ENCODE data around the gene CDT1. TPM values are rescaled to one million over a fixed set of nuclear protein-coding genes. Genes with fewer than 3 reads are reported as not detected.

The CDT1 gene
- total and polyA plus RNA-seq, 2 experiments from 2014 or later, result 5.1 to 5.2 TPM

DNA sequence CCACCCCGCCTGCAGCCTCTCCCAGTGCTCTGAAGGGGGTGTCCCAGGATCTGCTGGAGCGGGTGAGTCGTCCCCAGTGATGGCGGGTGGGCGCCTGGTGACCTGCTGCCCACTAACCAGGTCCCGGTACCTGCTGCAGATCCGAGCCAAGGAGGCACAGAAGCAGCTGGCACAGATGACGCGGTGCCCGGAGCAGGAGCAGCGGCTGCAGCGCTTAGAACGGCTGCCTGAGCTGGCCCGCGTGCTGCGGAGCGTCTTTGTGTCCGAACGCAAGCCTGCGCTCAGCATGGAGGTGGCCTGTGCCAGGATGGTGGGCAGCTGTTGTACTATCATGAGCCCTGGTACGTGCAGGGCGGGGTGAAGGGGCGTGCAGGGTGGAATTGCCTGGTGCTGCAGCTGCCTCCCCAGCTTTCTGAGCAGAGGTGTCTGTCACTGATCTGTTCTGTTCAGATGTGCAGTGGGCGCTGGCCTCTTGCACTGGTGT lies 3.6 kb downstream of the CDT1 start:
- no peak overlapping the region for H3K4me2 ChIP-seq
- no peaks in the 10 kb centered on the region for H3K36me3 ChIP-seq (replicated peaks; ENCODE audit: insufficient read depth, low read depth)
- no peaks in the 10 kb centered on the region for H3K27me3 ChIP-seq
- WGBS (ENCODE audit: low lambda C conversion rate, missing lambda C conversion rate), result 96% methylated on average over 24 of the region's 24 CpGs
- DNase-seq (ENCODE audit: low spot score), result no peak
- TF ChIP-seq EZH2 (IDR thresholded peaks at IDR 0.05; ENCODE audit: borderline replicate concordance) (no peak), EZH2phosphoT487 (IDR thresholded peaks at IDR 0.05; ENCODE audit: low read depth, severe bottlenecking, unreplicated experiment) (no peak)
- TF ChIP-seq, protein P1, sequence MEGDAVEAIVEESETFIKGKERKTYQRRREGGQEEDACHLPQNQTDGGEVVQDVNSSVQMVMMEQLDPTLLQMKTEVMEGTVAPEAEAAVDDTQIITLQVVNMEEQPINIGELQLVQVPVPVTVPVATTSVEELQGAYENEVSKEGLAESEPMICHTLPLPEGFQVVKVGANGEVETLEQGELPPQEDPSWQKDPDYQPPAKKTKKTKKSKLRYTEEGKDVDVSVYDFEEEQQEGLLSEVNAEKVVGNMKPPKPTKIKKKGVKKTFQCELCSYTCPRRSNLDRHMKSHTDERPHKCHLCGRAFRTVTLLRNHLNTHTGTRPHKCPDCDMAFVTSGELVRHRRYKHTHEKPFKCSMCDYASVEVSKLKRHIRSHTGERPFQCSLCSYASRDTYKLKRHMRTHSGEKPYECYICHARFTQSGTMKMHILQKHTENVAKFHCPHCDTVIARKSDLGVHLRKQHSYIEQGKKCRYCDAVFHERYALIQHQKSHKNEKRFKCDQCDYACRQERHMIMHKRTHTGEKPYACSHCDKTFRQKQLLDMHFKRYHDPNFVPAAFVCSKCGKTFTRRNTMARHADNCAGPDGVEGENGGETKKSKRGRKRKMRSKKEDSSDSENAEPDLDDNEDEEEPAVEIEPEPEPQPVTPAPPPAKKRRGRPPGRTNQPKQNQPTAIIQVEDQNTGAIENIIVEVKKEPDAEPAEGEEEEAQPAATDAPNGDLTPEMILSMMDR (IDR thresholded peaks at IDR 0.05; ENCODE audit: poor library complexity), result no peak
- peaks cover 29% of the 10 kb centered on the region for H3K79me2 ChIP-seq
- H3K9me2 ChIP-seq (replicated peaks; ENCODE audit: insufficient read depth), result no peaks in the 10 kb centered on the region
- H3K4me3 ChIP-seq, result no peak overlapping the region
- H4K20me1 ChIP-seq (ENCODE audit: insufficient read depth, poor library complexity, severe bottlenecking), result peaks cover 6% of the 10 kb centered on the region
- peaks cover 22% of the 10 kb centered on the region for H3K4me1 ChIP-seq (ENCODE audit: insufficient read depth)
- no peaks in the 10 kb centered on the region for H3K9me3 ChIP-seq (ENCODE audit: low read depth)
- no peak overlapping the region for H2AFZ ChIP-seq
- H3K27ac ChIP-seq, result no peak overlapping the region

DNA sequence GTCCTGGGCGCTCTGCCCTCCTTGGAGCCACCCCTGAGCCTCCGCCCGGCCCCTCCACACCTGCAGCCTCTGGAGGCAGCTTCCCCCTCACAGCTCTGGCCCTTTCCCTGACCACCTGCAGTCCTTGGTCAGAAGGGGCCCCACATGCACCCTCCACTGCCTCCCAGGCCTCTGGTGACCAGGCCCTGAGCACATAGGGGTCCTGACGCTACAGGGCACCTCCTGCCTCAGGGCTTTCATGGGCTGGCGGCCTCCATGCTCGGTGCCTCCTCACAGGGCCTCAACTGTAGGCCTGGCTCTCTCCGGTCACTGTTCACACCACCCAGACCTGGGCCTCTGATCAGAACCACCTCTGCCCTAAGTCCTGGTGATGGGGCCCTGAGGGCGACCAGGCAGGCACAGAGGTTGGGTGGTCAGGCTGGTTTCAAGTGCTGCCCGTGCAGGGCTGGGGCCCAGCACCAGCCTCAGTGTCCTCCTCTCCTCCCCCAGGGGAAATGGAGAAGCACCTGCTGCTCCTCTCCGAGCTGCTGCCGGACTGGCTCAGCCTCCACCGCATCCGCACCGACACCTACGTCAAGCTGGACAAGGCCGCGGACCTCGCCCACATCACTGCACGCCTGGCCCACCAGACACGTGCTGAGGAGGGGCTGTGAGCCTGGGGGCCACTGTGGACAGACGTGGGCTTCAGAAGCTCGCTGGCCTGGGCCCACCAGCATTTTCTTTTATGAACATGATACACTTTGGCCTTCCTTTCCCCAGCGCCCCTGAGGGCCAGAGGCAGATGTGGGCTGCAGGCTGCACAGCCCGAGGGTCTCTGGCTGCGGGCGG lies 4.3 kb downstream of the CDT1 start:
- no peaks in the 10 kb centered on the region for H3K27me3 ChIP-seq
- H3K9me3 ChIP-seq (ENCODE audit: low read depth), result no peaks in the 10 kb centered on the region
- H3K4me3 ChIP-seq, result no peak overlapping the region
- H3K4me2 ChIP-seq, result no peak overlapping the region
- no peaks in the 10 kb centered on the region for H3K36me3 ChIP-seq (replicated peaks; ENCODE audit: insufficient read depth, low read depth)
- H2AFZ ChIP-seq, result no peak overlapping the region
- DNase-seq (ENCODE audit: low spot score), result no peak
- TF ChIP-seq EZH2 (IDR thresholded peaks at IDR 0.05; ENCODE audit: borderline replicate concordance) (no peak), EZH2phosphoT487 (IDR thresholded peaks at IDR 0.05; ENCODE audit: low read depth, severe bottlenecking, unreplicated experiment) (no peak)
- TF ChIP-seq, protein P1 (IDR thresholded peaks at IDR 0.05; ENCODE audit: poor library complexity), result no peak
- peaks cover 29% of the 10 kb centered on the region for H3K79me2 ChIP-seq
- peaks cover 24% of the 10 kb centered on the region for H3K4me1 ChIP-seq (ENCODE audit: insufficient read depth)
- no peaks in the 10 kb centered on the region for H3K9me2 ChIP-seq (replicated peaks; ENCODE audit: insufficient read depth)
- peaks cover 6% of the 10 kb centered on the region for H4K20me1 ChIP-seq (ENCODE audit: insufficient read depth, poor library complexity, severe bottlenecking)
- no peak overlapping the region for H3K27ac ChIP-seq
- 92% methylated on average over 26 of the region's 26 CpGs for WGBS (ENCODE audit: low lambda C conversion rate, missing lambda C conversion rate)

DNA sequence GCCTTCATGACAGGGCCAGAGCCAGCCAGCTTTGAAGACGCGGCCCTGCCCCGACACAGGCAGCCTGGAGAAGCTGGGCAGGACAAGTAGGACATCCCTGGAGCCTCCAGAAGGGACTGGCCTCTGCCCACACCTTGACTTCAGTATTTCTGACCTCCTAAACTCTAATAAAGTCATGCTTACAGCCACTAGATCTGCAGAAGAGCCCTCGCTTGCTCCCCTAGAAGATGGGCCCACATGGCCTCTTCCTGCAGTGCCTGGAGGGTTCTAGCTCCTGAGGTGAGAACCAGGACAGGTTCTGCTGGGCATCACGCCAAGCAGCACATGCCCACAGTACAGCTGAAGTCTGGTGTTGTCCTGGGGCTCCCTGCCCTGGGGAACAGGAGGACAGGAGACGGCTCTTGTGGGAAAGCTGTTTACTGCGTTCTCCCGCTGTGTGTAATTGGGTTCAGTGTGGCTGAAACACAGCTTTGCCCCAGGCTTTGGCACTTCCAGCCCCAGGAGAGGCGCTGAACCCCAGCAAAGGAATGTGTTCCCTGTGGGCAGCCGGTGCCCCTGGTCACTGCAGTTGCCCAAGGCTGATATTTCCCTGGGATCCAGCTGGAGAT lies 5.6 kb downstream of the CDT1 start:
- no peak overlapping the region for H3K4me2 ChIP-seq
- no peak for DNase-seq (ENCODE audit: low spot score)
- TF ChIP-seq EZH2 (IDR thresholded peaks at IDR 0.05; ENCODE audit: borderline replicate concordance) (no peak), EZH2phosphoT487 (IDR thresholded peaks at IDR 0.05; ENCODE audit: low read depth, severe bottlenecking, unreplicated experiment) (no peak)
- TF ChIP-seq, protein P1 (IDR thresholded peaks at IDR 0.05; ENCODE audit: poor library complexity), result no peak
- no peak overlapping the region for H3K4me3 ChIP-seq
- peaks cover 6% of the 10 kb centered on the region for H4K20me1 ChIP-seq (ENCODE audit: insufficient read depth, poor library complexity, severe bottlenecking)
- no peaks in the 10 kb centered on the region for H3K36me3 ChIP-seq (replicated peaks; ENCODE audit: insufficient read depth, low read depth)
- H3K27ac ChIP-seq, result no peak overlapping the region
- H3K79me2 ChIP-seq, result peaks cover 25% of the 10 kb centered on the region
- WGBS (ENCODE audit: low lambda C conversion rate, missing lambda C conversion rate), result 86% methylated on average over 10 of the region's 10 CpGs
- no peaks in the 10 kb centered on the region for H3K9me3 ChIP-seq (ENCODE audit: low read depth)
- H2AFZ ChIP-seq, result no peak overlapping the region
- no peaks in the 10 kb centered on the region for H3K27me3 ChIP-seq
- H3K4me1 ChIP-seq (ENCODE audit: insufficient read depth), result peaks cover 26% of the 10 kb centered on the region
- H3K9me2 ChIP-seq (replicated peaks; ENCODE audit: insufficient read depth), result no peaks in the 10 kb centered on the region
